ENCODE results near the gene EGLN1.

DNA sequence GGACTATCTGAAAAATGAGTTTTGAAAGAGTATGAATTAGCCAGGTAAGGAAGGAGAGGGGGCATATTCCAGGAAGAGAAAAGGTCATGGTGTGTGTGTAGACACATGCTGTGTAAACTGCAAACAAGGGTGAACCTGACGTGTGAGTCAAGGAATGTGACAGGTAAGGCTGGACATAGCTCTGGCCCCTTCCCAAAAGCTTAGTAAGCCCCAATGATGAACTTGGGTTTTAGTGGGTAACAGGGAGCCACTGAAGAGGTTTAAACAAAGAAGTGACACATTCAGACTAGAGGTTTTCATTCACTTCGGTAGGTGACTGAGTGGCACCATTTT is 36.7 kb downstream of the EGLN1 start:
- TF ChIP-seq CEBPB (IDR thresholded peaks at IDR 0.05) = no peak
- TF ChIP-seq RAD21 (IDR thresholded peaks at IDR 0.05; ENCODE audit: low read depth) = no peak
- TF ChIP-seq, protein P1, sequence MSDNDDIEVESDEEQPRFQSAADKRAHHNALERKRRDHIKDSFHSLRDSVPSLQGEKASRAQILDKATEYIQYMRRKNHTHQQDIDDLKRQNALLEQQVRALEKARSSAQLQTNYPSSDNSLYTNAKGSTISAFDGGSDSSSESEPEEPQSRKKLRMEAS (IDR thresholded peaks at IDR 0.05) = no peak
- no peak for TF ChIP-seq CREB1 (IDR thresholded peaks at IDR 0.05; ENCODE audit: low read depth)
- TF ChIP-seq ZBTB7A (IDR thresholded peaks at IDR 0.05; ENCODE audit: low read depth) = no peak
- no peak for TF ChIP-seq YY1 (IDR thresholded peaks at IDR 0.05; ENCODE audit: low read depth)
- no peak for TF ChIP-seq TCF12 (IDR thresholded peaks at IDR 0.05; ENCODE audit: low read depth)
- no peak for TF ChIP-seq EGR1 (IDR thresholded peaks at IDR 0.05)
- TF ChIP-seq, protein P2, sequence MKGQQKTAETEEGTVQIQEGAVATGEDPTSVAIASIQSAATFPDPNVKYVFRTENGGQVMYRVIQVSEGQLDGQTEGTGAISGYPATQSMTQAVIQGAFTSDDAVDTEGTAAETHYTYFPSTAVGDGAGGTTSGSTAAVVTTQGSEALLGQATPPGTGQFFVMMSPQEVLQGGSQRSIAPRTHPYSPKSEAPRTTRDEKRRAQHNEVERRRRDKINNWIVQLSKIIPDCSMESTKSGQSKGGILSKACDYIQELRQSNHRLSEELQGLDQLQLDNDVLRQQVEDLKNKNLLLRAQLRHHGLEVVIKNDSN (IDR thresholded peaks at IDR 0.05) = no peak
- no peak for TF ChIP-seq REST (IDR thresholded peaks at IDR 0.05; ENCODE audit: low read depth)
- no peak for TF ChIP-seq NFIC (IDR thresholded peaks at IDR 0.05)
